ENCODE measurements around the gene ZNF81.
A peak's percentile ranks its signal among the peaks of the same experiment; 100 is the strongest.
"Not testable (repeated sequence)": the region's sequence is repeated elsewhere in the genome, so short reads cannot be mapped to it uniquely, and the experiment has no call there.

The ZNF81 gene

DNA sequence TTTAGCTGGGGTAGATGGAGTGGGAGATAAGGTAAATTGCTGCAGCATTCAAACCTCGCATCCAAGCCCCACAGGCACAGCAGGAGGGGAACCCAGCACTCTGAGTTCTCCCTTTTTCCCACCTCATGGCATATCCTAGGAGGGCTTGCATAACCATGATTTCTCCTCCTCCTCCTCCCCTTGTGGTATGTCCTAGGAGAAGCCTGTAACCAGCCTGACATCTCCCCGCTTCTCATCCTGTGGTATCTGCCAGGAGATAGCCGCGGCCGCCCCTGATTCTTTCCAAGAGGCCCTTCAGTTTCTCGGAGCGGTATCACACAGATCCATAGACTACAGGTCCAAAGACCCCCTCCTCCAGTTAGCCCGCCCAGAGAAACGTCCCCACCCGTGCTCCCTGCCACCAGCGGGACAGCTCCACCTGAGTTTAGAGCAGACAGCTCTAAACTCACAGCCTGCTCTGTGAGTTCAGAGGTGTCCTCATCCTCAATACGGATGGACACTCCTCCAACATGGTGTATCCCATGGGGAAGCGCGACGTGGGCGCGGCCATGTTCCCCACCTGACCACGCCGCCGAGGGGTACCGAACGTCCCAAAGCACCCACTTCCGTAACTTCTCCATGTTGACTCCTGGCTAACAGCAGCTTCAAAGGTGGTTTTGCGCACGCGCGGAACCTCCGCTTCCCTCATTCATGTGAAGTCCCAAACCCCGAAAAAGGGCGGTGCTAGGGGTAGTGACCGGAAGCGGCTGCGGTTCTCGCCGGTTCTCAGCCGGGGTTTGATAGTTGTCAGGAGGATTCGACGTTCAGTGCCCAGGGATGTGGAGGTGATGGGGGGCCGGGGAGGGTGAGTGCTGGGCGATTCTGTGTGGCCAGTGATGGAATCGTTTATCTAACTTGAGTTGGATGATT lies at the start of gene ZNF81:
Gene ZNF81, plus strand, starts transcription at position 739 of the 909 bp plus-strand sequence. CDS start 9,366 bp downstream, outside the sequence.
- peak; percentile 96 for DNase-seq

DNA sequence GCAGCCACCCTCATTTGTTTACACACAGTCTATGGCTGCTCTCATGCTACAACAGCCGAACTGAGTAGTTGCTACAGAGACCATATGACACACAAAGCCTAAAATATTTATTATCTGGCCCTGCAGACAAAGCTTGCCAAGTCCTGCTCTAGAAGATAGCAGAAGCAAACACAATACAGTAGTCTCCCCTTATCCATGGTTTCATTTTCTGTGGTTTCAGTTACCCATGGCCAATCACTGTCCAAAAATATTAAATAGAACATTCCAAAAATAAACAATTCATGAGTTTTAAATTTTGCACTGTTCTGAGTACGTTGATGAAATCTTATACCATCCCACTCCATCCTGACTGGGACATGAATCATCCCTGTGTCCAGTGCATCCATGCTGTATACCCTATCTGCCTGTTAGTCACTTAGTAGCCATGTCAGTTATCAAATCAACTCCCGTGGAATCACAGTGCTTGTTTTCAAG lies 40.2 kb upstream of the ZNF81 start:
- peak; percentile 33 for DNase-seq

- no peak for DNase-seq
Observed at GRCh38 chrX:47797084-47797483, 39.6 kb upstream of the ZNF81 start.

GRCh38 chrX:47798861-47799260 lies 37.8 kb upstream of the ZNF81 start:
- DNase-seq, result no peak

DNA sequence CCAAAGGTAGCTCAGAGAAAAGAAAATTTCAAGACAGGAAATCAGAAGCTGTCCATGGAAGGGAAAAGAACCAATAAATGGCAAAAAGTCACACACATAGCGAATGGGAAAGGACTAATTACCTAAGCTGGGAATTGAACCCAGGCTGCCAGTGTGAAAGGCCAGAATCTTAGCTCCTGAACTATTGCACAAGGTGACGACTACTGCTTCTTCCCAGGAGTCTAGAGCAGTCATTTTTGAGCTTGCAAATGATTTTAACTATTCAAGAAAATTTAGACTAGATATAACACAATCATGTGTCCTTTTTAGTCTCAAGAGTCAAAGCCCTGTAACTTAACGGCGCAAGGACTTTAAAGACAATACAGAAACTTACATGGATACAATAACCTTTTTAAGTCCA lies 34.1 kb upstream of the ZNF81 start:
- DNase-seq, result no peak

- not testable (repeated sequence) for DNase-seq
Observed at GRCh38 chrX:47803103-47803502, 33.6 kb upstream of the ZNF81 start.

- no peak for DNase-seq
Observed at GRCh38 chrX:47804315-47804714, 32.4 kb upstream of the ZNF81 start.

GRCh38 chrX:47805844-47806243 lies 30.9 kb upstream of the ZNF81 start:
- not testable (repeated sequence) for DNase-seq

- not testable (repeated sequence) for DNase-seq
Observed at GRCh38 chrX:47806415-47807271, 30.1 kb upstream of the ZNF81 start.

DNA sequence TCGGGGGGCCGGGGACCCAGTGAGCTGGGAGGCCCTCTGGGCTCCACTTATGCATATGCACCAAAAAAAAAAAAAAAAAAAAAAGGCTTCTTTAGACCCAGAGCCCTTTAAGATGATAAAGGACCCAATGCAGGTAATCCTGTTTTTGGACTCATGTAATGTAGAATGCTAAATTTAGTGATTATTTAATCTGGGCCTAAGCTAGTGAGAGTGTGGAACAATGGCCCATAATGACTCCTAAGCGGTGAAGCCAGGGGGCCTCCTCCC lies 29.5 kb upstream of the ZNF81 start:
- not testable (repeated sequence) for DNase-seq

DNA sequence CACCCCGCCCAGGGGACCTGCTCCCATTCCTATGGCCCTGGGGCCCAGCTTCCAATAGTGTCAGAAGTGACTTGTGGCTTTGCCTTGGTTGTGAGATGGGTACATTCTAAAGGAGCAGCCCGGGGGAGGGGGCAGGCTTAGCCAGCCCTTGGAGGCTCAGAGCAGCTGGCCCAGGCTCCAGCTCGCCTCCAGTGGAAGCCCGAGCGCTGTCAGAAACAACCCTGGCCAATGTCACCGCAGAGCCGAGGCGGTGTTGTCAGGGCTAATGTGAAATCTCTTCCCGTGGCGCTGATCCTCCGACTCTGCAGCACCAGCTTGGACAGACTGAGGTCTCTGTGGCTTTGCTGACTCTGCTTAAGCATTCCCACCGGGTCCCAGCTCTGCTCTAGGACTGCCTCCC lies 29.2 kb upstream of the ZNF81 start:
- DNase-seq, result no peak

GRCh38 chrX:47808904-47809788 lies 27.6 kb upstream of the ZNF81 start:
- no peak for DNase-seq

DNA sequence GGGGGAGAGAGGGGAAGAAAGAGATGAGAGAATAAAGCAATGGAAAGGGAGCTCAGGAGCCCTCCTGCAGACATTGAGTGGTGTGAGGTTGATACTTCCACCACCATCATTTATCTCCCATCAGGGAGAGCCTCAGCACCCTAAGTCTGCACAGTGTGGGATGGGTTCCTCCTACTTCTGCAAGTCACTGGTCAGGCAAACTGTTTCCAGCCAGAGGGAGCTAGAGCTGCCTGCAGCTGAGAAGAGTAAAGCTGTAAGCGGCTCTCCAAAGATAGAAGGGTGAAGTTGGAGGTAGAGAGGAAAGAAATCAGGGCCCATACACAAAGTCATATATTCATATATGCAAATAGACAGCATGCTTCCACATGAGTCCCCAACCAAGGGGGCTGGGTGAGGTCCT lies 21.9 kb upstream of the ZNF81 start:
- DNase-seq, result no peak

- DNase-seq, result no peak
Observed at GRCh38 chrX:47815901-47816845, 20.5 kb upstream of the ZNF81 start.

- DNase-seq, result no peak
Observed at GRCh38 chrX:47817421-47817820, 19.3 kb upstream of the ZNF81 start.

- DNase-seq, result no peak
Observed at GRCh38 chrX:47817897-47818296, 18.8 kb upstream of the ZNF81 start.

GRCh38 chrX:47828984-47829383 lies 7.7 kb upstream of the ZNF81 start:
- no peak for DNase-seq

DNA sequence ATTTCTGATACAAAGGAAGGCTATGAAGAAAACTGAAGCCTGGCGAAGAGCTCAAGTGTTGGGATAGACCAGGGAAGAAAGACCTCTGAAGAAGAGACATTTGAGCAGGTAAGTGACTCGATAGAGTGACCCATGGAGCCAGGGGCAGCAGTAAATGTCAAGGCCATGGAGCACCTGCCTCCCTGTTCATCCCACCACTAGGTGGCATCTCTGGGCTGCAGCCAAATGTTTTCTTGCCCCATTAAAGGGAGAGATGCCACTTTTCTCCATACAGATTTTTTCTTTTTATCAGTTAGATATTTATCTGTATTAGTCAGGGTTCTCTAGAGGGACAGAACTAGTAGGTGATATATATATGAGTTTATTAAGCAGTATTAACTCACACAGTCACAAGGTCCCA lies 4.9 kb upstream of the ZNF81 start:
- peak; percentile 63 for DNase-seq

- no peak for DNase-seq
Observed at GRCh38 chrX:47838361-47838760, 1.7 kb downstream of the ZNF81 start.

DNA sequence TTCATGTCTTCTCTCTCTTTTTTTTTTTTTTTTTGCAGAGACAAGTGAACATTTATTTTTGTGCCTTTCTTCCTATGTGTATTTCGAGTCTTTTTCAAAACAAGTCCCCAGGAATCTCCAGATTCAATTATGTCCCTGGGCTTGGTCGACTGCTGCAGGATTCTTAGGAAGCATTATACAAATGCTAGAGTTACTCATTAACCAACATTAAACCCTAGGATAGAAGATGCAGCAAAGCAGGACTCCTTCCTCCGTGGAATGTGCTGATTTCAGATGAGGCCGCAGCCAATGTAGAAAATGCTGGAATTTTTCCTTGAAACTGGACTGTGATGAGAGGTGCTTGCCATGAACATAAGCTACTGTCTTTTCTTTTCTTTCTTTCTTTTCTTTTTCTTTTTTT lies 3.4 kb downstream of the ZNF81 start:
- DNase-seq, result no peak

DNA sequence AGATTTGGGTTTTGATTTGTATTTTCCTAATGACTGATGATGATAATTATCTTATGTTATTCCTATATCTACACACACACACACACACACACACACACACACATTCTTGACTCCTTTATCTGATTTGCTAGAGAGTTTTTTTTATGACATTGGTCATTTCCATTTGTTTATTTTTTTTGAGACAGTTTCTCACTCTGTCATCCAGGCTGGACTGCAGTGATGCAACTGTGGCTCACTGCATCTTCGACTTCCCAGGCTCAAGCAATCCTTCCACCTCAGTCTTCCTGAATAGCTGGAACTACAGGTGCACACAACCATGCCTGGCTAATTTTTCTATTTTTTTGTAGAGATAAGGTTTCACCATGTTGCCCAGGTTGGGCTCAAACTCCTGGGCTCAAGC lies 6.7 kb downstream of the ZNF81 start:
- no peak for DNase-seq

- no peak for DNase-seq
Observed at GRCh38 chrX:47844117-47844516, 7.4 kb downstream of the ZNF81 start.
